Osteoblast (primary cell): ENCODE results near the gene STRA6. TPM values are rescaled to one million over a fixed set of nuclear protein-coding genes. Genes with fewer than 3 reads are reported as not detected.

Experiments used
- DNase-seq: peaks from one replicate; pipeline ENCODE4 v3.0.0; 2011; ENCODE audit warnings: low spot score, mixed read lengths; ENCODE audit not compliant: insufficient read length; ENCODE audit errors: missing footprints
- H2AFZ ChIP-seq: 2 replicates; pipeline ENCODE4 v1.6.0; 2011; ENCODE audit warnings: mild to moderate bottlenecking, low read length
- H3K27ac ChIP-seq: 2 replicates; pipeline ENCODE4 v1.5.1; 2011; ENCODE audit warnings: mild to moderate bottlenecking, low read depth, low read length, moderate library complexity
- H3K27me3 ChIP-seq: 2 replicates; pipeline ENCODE4 v1.6.0; 2012; ENCODE audit warnings: mild to moderate bottlenecking, control low read depth, inconsistent platforms, low read length, moderate library complexity; ENCODE audit not compliant: insufficient read depth
- H3K36me3 ChIP-seq: 2 replicates; pipeline ENCODE4 v1.5.1; 2011; ENCODE audit warnings: mild to moderate bottlenecking, low read length, control low read depth, moderate library complexity; ENCODE audit not compliant: insufficient read depth
- H3K4me1 ChIP-seq: 2 replicates; pipeline ENCODE4 v1.5.1; 2011; ENCODE audit warnings: mild to moderate bottlenecking, low read length, control low read depth, moderate library complexity; ENCODE audit not compliant: insufficient read depth
- H3K4me2 ChIP-seq: 2 replicates; pipeline ENCODE4 v1.6.0; 2011; ENCODE audit warnings: mild to moderate bottlenecking, low read length; ENCODE audit not compliant: insufficient read depth
- H3K4me3 ChIP-seq: fragments of 200-600 bp; sonication (generic); 3 replicates; pipeline ENCODE4 v1.5.1; 2012; ENCODE audit warnings: mild to moderate bottlenecking, low read length, inconsistent platforms; ENCODE audit not compliant: insufficient read depth
- H3K79me2 ChIP-seq: 2 replicates; pipeline ENCODE4 v1.6.0; 2012; ENCODE audit warnings: mild to moderate bottlenecking, low read length, control low read depth, inconsistent platforms; ENCODE audit not compliant: insufficient read depth
- H3K9me3 ChIP-seq: 2 replicates; pipeline ENCODE4 v1.5.1; 2011; ENCODE audit warnings: low read depth, low read length, control low read depth
- H4K20me1 ChIP-seq: 2 replicates; pipeline ENCODE4 v1.6.0; 2012; ENCODE audit warnings: mild to moderate bottlenecking, low read length, control low read depth; ENCODE audit not compliant: insufficient read depth
- CTCF ChIP-seq: IDR thresholded peaks from 2 replicates; pipeline ENCODE4 v1.5.1; 2011; ENCODE audit warnings: mild to moderate bottlenecking, low read depth, low read length, moderate library complexity; ENCODE audit errors: extremely low read depth
- total RNA-seq: library from RNA; depleted of rRNA; stranded (reverse); fragments of >200 nt; gene quantifications from 2 replicates; pipeline ENCODE4 v1.2.3, GENCODE V29; 2012

Gene STRA6
- total RNA-seq, 1 donor, result 0.36 TPM

DNA sequence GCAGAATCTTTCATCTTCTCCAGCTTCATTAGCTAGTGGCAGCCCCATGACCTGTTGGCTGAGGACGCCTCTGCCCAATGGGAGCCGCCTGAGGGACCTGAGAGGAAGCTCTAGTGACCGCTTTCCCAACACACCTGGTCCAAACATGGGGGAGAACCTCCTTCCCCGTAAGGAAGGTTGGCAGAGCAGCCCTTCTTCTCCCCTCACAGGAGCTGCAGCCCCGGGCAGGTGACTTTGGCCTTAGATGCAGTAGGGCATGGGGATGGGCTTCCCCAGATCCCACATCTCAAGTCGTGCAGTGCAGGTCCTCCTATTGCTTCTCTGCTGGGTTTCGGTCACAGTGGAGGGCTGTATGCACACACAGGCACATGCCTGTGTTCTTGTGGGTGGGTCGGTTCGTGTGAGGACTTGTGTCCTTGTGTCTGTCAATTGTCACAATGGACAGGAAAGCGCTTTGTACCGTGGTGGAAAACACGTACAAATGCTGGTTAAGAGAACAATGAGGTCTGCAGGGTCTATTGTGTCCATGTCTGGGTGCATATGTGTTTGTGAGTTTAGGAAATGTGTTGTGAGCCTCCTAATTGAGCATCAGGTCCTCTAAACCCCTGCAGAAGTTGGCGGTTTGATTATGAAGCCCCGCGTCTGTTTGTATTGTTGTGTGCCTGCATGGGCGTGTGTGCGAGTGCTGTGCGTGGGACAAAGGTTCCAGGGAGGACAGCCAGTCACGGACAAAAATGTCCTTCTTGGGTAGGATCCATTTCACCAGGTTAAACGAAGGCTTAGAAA, 70.8 kb downstream of the STRA6 start:
- H3K9me3 ChIP-seq, result peaks cover 2% of the 10 kb centered on the region
- no peak for TF ChIP-seq CTCF
- no peak overlapping the region for H2AFZ ChIP-seq
- peaks cover 86% of the 10 kb centered on the region for H3K27me3 ChIP-seq
- H3K4me2 ChIP-seq, result no peak overlapping the region
- H4K20me1 ChIP-seq, result peaks cover 3% of the 10 kb centered on the region
- H3K27ac ChIP-seq, result no peak overlapping the region
- no peaks in the 10 kb centered on the region for H3K79me2 ChIP-seq
- no peaks in the 10 kb centered on the region for H3K36me3 ChIP-seq
- H3K4me3 ChIP-seq, result no peak overlapping the region
- H3K4me1 ChIP-seq, result peaks cover 11% of the 10 kb centered on the region
- DNase-seq, result no peak

DNA sequence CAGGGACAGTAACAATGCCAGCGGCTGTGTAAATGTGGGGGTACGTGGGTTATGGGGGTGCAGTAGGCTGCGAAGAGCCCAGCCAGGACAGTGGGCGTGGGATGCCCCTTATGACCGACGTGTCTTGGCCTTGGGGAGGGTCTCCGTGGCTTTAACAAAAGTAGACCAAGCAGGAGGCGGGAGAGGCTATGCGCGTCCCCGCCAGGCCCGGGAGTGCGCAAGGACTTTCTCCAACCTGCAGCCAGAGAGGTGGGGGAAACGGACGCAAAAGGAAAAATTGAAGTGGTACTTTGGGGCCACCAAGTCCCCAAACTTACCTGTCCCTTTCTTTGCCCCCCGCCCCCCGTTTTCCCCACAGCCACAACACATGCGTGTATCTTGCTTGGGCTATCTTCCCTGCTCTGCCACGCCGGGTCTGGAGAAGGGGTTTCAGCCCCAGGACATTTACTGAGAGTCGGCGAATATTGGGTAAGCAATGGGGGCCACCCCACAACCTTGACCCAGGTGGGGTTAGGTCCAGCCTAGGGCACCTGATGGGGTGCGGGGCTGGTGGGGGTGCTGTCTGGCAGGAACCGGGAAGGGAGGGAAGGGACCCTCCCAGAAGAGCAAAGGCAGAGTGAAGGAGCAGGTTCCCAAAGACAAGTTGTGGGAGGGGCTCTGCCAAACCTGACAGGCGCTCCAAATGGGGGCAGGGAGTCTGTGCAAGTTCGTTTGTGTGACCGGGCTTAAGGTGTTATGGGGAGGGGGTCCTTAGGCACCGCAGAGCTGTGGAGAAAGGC, 71.5 kb downstream of the STRA6 start:
- H3K79me2 ChIP-seq, result no peaks in the 10 kb centered on the region
- H3K36me3 ChIP-seq, result no peaks in the 10 kb centered on the region
- H3K4me1 ChIP-seq, result peaks cover 9% of the 10 kb centered on the region
- no peak for DNase-seq
- H3K9me3 ChIP-seq, result peaks cover 2% of the 10 kb centered on the region
- no peak overlapping the region for H2AFZ ChIP-seq
- no peak overlapping the region for H3K4me2 ChIP-seq
- H3K27me3 ChIP-seq, result peaks cover 86% of the 10 kb centered on the region
- no peak overlapping the region for H3K4me3 ChIP-seq
- peaks cover 3% of the 10 kb centered on the region for H4K20me1 ChIP-seq
- no peak for TF ChIP-seq CTCF
- no peak overlapping the region for H3K27ac ChIP-seq

DNA sequence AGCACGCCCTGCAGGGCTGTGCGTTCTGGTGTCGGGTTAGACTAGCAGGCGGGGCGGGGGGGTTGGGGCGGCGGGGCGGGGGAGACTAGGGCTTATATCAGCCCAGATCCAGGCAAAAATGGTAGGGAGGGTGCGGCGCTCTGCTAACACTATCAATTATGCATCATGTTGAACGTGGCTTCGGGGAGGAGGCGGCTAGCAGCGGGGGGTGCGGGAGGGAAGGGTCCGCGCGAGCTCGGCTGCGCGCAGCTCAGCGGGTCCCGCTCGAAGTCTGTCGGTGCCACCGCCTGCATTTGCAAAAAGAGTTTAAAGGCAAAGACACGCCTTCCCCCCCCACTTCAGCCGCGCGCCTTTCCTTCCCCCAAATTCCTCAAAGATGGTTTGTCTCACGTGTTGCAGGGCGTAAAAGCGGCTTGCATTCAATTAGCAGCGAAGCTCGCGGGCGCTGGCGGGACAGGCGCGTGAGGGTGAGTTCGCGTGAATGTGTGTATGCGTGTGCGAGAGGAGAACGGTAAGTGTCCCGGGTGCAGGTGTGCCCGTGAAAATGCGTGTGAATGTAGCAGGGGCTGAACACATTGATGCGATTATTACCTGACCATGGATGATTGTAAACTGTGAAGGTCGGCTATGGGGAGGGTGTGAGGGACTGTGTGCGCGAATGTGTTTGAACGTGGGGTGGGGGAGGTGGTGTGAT, 72.3 kb downstream of the STRA6 start, which contains the start of gene ISLR2:
ISLR2 (plus strand) TSS at position 432 of the 694 bp plus-strand sequence. CDS start 2,169 bp downstream, outside the sequence.
- peaks cover 9% of the 10 kb centered on the region for H3K4me1 ChIP-seq
- no peak for TF ChIP-seq CTCF
- peak; percentile 83 for DNase-seq
- no peaks in the 10 kb centered on the region for H3K79me2 ChIP-seq
- H3K9me3 ChIP-seq, result peaks cover 2% of the 10 kb centered on the region
- H3K27me3 ChIP-seq, result peaks cover 81% of the 10 kb centered on the region
- H2AFZ ChIP-seq, result no peak within 1 kb of the TSS
- no peak within 1 kb of the TSS for H3K4me2 ChIP-seq
- H3K36me3 ChIP-seq, result no peaks in the 10 kb centered on the region
- peaks cover 3% of the 10 kb centered on the region for H4K20me1 ChIP-seq
- no peak within 1 kb of the TSS for H3K4me3 ChIP-seq
- no peak within 1 kb of the TSS for H3K27ac ChIP-seq
